Adrenal gland (tissue), 12 donors: Measurements from ENCODE around the gene SNRNP48. TPM values are rescaled to one million over a fixed set of nuclear protein-coding genes. Genes with fewer than 3 reads are reported as not detected.

Source experiments
- DNase-seq, 7 donors: peaks; one replicate each; pipeline ENCODE4 v3.0.0-alpha.2; 2019 to 2020
- H3K27ac ChIP-seq, 5 donors: fragments of 200-600 bp; sonication (generic) in 4 of 5; 1 replicate in 3 of 5; 2 replicates in 2 of 5; pipeline versions ENCODE4 v1.5.1 to v1.8.0; 2016 to 2020; ENCODE audit warnings: mild to moderate bottlenecking in 1 of 5
- H3K27me3 ChIP-seq: fragments of 200-600 bp; 2 replicates; pipeline ENCODE4 v1.8.0; 2021
- H3K36me3 ChIP-seq, 2 donors: fragments of 200-600 bp; replicated peaks in 1 of 2; 1 replicate in 1 of 2; 2 replicates in 1 of 2; pipeline versions ENCODE4 v1.5.1 to v1.8.0; 2018 to 2022
- H3K4me1 ChIP-seq, 2 donors: fragments of 200-600 bp; replicated peaks in 1 of 2; 1 replicate in 1 of 2; 2 replicates in 1 of 2; pipeline versions ENCODE4 v1.5.1 to v1.8.0; 2018 to 2021
- H3K4me3 ChIP-seq, 4 donors: fragments of 200-600 bp; sonication (generic) in 3 of 4; one replicate each; pipeline ENCODE4 v1.5.1; 2016 to 2018
- H3K9me3 ChIP-seq, 3 donors: fragments of 200-600 bp; sonication (generic) in 1 of 3; replicated peaks in 1 of 3; 1 replicate in 2 of 3; 2 replicates in 1 of 3; pipeline versions ENCODE4 v1.5.1 to v1.8.0; 2016 to 2021
- POLR2A ChIP-seq, 2 donors: fragments of 450-650 bp; IDR thresholded peaks; one replicate each; pipeline ENCODE4 v1.6.1; 2017; ENCODE audit warnings: antibody characterized with exemption in 2 of 2, mild to moderate bottlenecking in 2 of 2, moderate library complexity in 1 of 2
- WGBS, 4 donors: extraction: QIAGEN DNeasy Blood & Tissue Kit in 2 of 4; methylation state at CpG; one replicate each; pipeline versions ENCODE4 v1.1.5 to v1.1.7; 2013 to 2017; 5-methylcytosine and 5-hydroxymethylcytosine counted together
- intact Hi-C, 2 donors: fragments of 100-400 bp; cut with DNase I; formaldehyde crosslinking; loops; one replicate each; pipeline versions ENCODE4 v1.14.1 to v1.15.0; 2022 to 2023
- polyA plus RNA-seq, 3 donors: library from polyadenylated mRNA; stranded (reverse); fragments of 200-250 nt in 2 of 3; fragments of 350-450 nt in 1 of 3; fragmentation: Illumina TruSeq in 1 of 3; extraction: RNeasy Lipid Tissue Mini Kit (QIAGEN cat#74804) in 1 of 3; gene quantifications; one replicate each; pipeline ENCODE4 v1.2.3, GENCODE V29; 2013 to 2014
- total RNA-seq, 9 donors: library from RNA; depleted of rRNA in 4 of 9; stranded (reverse); fragments of >200 nt in 4 of 9; fragments of 120-200 nt in 1 of 9; fragmentation: NEBNext Ultra II Directional in 1 of 9; extraction: Animal tissue kit (Norgen Biotek cat#: 25700) in 1 of 9; gene quantifications; one replicate each; pipeline versions ENCODE4 v1.1.0 to v1.2.4, GENCODE V29; 2013 to 2023
- TF ChIP-seq, protein P1 (sequence below), 6 experiments: fragments of 450-650 bp in 4 of 6; fragments of 200-600 bp in 2 of 6; sonication (generic) in 1 of 6; IDR thresholded peaks; 1 replicate in 5 of 6; 2 replicates in 1 of 6; pipeline versions ENCODE4 v1.5.1 to v1.8.0; 2016 to 2021; ENCODE audit warnings: antibody characterized with exemption in 6 of 6, mild to moderate bottlenecking in 2 of 6, moderate library complexity in 1 of 6
- donor health status: healthy with polysubstance abuse.
- donor health status: Bipolar disorder and iron deficiency.
- donor health status: DM: yes; HTN: yes; CAD: no.
- donor health status: DM: no; HTN: no; CAD: no.
- donor health status: DM: no; HTN: no; CAD: no.
- donor health status: DM: yes; HTN: yes; CAD: no.

Gene SNRNP48
- total and polyA plus RNA-seq, 12 donors: 2.5 to 13.1 (median 8.9) TPM

DNA sequence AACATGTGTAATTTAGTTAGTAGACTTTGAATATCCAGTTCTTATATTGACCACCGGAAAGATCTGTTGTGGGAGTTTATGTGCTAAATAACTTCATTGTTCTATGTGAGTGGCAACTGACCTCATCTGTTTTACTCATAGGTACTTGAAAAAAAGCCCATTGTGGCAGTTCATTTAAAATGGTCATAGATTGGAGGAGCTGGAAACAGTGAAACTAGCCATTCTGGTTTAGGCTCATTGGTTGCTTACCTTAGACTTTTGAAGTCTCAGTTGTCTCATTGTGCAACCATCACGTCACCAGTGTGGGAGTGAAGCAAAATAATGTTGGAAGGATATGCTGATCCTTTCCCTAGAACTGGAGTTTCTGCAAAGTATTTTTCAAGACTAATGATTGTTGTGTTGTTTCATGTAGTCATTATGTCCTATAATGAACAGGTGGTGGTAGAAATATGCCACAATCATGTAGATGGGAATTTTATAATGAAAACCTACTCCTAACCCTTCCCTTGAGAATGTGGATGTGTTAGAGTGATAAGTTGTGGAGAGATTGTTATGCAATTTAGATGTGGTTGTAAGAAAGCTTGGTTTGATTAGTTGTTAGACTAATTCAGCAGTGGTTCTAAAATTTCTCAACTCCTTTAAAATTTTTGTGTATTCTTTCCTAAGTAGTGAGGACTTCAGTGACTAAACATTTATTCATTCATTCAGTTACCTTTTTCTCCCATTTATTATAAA, 30.2 kb upstream of the SNRNP48 start:
- TF ChIP-seq, protein P1, sequence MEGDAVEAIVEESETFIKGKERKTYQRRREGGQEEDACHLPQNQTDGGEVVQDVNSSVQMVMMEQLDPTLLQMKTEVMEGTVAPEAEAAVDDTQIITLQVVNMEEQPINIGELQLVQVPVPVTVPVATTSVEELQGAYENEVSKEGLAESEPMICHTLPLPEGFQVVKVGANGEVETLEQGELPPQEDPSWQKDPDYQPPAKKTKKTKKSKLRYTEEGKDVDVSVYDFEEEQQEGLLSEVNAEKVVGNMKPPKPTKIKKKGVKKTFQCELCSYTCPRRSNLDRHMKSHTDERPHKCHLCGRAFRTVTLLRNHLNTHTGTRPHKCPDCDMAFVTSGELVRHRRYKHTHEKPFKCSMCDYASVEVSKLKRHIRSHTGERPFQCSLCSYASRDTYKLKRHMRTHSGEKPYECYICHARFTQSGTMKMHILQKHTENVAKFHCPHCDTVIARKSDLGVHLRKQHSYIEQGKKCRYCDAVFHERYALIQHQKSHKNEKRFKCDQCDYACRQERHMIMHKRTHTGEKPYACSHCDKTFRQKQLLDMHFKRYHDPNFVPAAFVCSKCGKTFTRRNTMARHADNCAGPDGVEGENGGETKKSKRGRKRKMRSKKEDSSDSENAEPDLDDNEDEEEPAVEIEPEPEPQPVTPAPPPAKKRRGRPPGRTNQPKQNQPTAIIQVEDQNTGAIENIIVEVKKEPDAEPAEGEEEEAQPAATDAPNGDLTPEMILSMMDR (IDR thresholded peaks at IDR 0.05): no peak
- no peak for TF ChIP-seq POLR2A (IDR thresholded peaks at IDR 0.05)
- H3K4me1 ChIP-seq: no peaks in the 10 kb centered on the region
- no peaks in the 10 kb centered on the region for H3K9me3 ChIP-seq
- H3K27ac ChIP-seq: no peak overlapping the region
- H3K27me3 ChIP-seq: no peaks in the 10 kb centered on the region
- H3K4me3 ChIP-seq: no peak overlapping the region
- no peaks in the 10 kb centered on the region for H3K36me3 ChIP-seq
- DNase-seq: no peak
- intact Hi-C loops: loop anchor here in 1 of 2 donors (10.0 kb wide), 1 partner anchor 145 kb away; no protein-coding TSS in a partner anchor
- 82 to 93% (median 87%) methylated on average over 2 of the region's 2 CpGs for WGBS, 4 donors

DNA sequence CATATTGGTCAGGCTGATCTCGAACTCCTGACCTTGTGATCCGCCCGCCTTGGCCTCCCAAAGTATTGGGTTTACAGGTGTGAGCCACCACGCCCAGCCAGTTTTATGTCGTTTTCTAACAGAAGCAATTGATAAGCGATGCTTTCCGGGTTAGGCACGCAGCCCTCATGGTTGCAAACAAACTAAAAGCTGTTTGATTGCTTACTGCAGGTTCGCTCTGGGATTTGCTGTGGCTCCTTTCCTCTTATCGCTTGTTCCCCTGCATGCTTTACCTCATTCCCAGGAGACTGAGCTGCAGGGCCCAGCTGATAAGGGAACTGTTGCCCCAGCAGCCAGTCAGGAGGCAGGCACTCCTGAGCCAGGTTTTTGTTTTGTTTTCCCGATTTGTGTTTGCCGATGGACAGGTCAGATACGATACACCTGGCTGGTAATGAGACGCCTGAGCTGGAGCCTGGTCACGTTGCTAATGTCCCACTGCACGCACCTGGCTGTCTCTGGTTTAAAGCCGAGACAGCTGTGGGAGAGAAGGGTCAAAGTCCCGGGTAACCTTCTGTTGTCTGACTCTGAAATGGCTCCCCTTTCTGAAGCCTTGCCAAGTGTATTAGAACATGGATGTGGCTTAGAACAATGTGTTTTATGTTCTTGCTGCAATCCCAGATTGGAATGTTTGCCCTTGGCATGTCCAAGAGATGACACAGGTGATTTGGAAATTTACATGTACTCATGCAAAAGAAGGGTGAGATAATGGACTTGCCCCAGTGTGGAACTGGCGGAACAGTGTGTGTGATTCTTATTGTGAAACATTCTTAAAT, 28.6 kb upstream of the SNRNP48 start:
- no peak for DNase-seq
- Histone ChIP-seq H3K36me3 (peaks cover 0 to 5% of the 10 kb centered on the region in 2 donors), H3K4me1 (no peaks in the 10 kb centered on the region), H3K9me3 (no peaks in the 10 kb centered on the region), H3K27me3 (no peaks in the 10 kb centered on the region), H3K27ac (no peak overlapping the region), H3K4me3 (no peak overlapping the region)
- TF ChIP-seq POLR2A (IDR thresholded peaks at IDR 0.05): no peak
- TF ChIP-seq, protein P1 (IDR thresholded peaks at IDR 0.05): no peak
- intact Hi-C loops: no loop called here
- 91 to 95% (median 93%) methylated on average over 19 of the region's 19 CpGs for WGBS, 4 donors

DNA sequence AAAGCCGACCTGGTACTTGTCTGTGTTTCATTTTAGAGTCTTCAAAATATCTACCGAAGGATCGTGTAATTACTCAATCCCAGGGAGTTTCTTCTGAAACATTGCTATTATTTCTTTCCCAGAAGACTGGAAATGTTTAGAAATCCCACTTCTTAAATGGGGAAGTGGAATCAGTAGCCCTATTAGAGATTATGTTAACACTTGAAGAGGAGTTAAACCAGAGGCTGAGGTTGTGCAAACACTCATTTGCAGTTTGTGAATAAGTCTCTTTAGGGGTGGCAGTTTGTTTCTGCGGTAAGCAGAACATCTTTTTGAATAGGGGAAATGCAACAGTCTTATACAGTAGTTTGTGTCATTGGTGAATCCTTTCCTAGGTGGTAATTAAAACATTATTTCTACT, 27.2 kb upstream of the SNRNP48 start:
- peaks cover 0 to 5% of the 10 kb centered on the region in 2 donors for H3K36me3 ChIP-seq
- H3K27ac ChIP-seq: no peak overlapping the region
- no peaks in the 10 kb centered on the region for H3K27me3 ChIP-seq
- no peaks in the 10 kb centered on the region for H3K4me1 ChIP-seq
- 85 to 97% (median 95%) methylated on average over 4 of the region's 4 CpGs for WGBS, 4 donors
- no peaks in the 10 kb centered on the region for H3K9me3 ChIP-seq
- intact Hi-C loops: no loop called here
- no peak for TF ChIP-seq POLR2A (IDR thresholded peaks at IDR 0.05)
- TF ChIP-seq, protein P1 (IDR thresholded peaks at IDR 0.05): no peak
- H3K4me3 ChIP-seq: no peak overlapping the region
- DNase-seq: no peak

DNA sequence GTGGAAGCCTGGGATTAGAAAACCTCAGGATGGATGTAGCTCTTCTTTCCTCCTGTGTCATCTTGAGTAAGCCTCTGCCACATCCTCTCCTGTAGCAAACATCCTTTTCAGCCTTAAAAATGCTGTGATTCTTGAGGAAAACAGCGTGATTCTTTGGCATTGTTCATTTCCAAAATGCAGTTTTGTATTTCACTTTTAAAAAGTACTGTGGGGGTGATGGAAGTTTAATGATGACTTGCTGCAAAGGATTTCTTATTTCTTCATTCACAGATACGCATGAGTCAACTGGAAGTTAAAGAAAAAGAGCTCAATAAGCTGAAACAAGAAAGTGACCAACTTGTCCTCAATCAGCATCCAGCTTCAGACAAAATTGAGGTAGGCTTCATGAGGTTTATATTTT, 23.9 kb upstream of the SNRNP48 start:
- no peaks in the 10 kb centered on the region for H3K27me3 ChIP-seq
- intact Hi-C loops: no loop called here
- DNase-seq: no peak
- no peaks in the 10 kb centered on the region for H3K4me1 ChIP-seq
- WGBS, 4 donors: 91 to 95% (median 93%) methylated on average over 2 of the region's 2 CpGs
- H3K36me3 ChIP-seq: peaks cover 0 to 29% of the 10 kb centered on the region in 2 donors
- H3K9me3 ChIP-seq: no peaks in the 10 kb centered on the region
- no peak overlapping the region for H3K27ac ChIP-seq
- no peak overlapping the region for H3K4me3 ChIP-seq
- TF ChIP-seq, protein P1 (IDR thresholded peaks at IDR 0.05): no peak
- no peak for TF ChIP-seq POLR2A (IDR thresholded peaks at IDR 0.05)
